GM23338 (cell line): Measurements from ENCODE around the gene PTPRR. TPM values are rescaled to one million over a fixed set of nuclear protein-coding genes. Genes with fewer than 3 reads are reported as not detected.

Experiments
- ATAC-seq: fragments of 200-7000 bp; cut with Tn5 transposase; 3 replicates; pipeline ENCODE4 v1.9.1; 2020
- DNase-seq: peaks from one replicate; pipeline ENCODE4 v3.0.0-alpha.2; 2015; ENCODE audit warnings: low spot score
- H2AFZ ChIP-seq: fragments of 200-600 bp; sonication (generic); 2 replicates; pipeline ENCODE4 v1.8.0; 2016; ENCODE audit warnings: antibody characterized with exemption, mild to moderate bottlenecking, moderate library complexity
- H3F3A ChIP-seq: fragments of 200-600 bp; sonication (generic); replicated peaks from 2 replicates; pipeline ENCODE4 v1.8.0; 2017; ENCODE audit warnings: antibody characterized with exemption, mixed run types, low read depth
- H3K27ac ChIP-seq: fragments of 200-600 bp; sonication (generic); 2 replicates; pipeline ENCODE4 v1.6.1; 2016; ENCODE audit warnings: low read depth
- H3K27me3 ChIP-seq: fragments of 200-600 bp; sonication (generic); 2 replicates; pipeline ENCODE4 v1.8.0; 2016; ENCODE audit warnings: mild to moderate bottlenecking, mixed run types, moderate library complexity; ENCODE audit not compliant: insufficient read depth
- H3K36me3 ChIP-seq: fragments of 200-600 bp; sonication (generic); 2 replicates; pipeline ENCODE4 v1.8.0; 2016; ENCODE audit warnings: mild to moderate bottlenecking; ENCODE audit not compliant: insufficient read depth
- H3K4me1 ChIP-seq: fragments of 200-600 bp; sonication (generic); 2 replicates; pipeline ENCODE4 v1.8.0; 2016; ENCODE audit warnings: mild to moderate bottlenecking, moderate library complexity; ENCODE audit not compliant: insufficient read depth
- H3K4me2 ChIP-seq: fragments of 200-600 bp; sonication (generic); 2 replicates; pipeline ENCODE4 v1.7.1; 2017; ENCODE audit warnings: mixed run types
- H3K4me3 ChIP-seq: fragments of 200-600 bp; sonication (generic); 2 replicates; pipeline ENCODE4 v1.6.1; 2016; ENCODE audit warnings: mixed run types
- H3K79me2 ChIP-seq: fragments of 200-600 bp; sonication (generic); replicated peaks from 2 replicates; pipeline ENCODE4 v1.8.0; 2017; ENCODE audit warnings: mild to moderate bottlenecking; ENCODE audit not compliant: insufficient read depth
- H3K9me2 ChIP-seq: fragments of 200-600 bp; sonication (generic); 2 replicates; pipeline ENCODE4 v1.8.0; 2017; ENCODE audit not compliant: insufficient read depth
- H4K20me1 ChIP-seq: fragments of 200-600 bp; sonication (generic); replicated peaks from 2 replicates; pipeline ENCODE4 v1.8.0; 2017; ENCODE audit warnings: mild to moderate bottlenecking; ENCODE audit not compliant: insufficient read depth
- H3K27ac Mint-ChIP-seq: 2 replicates; pipeline ENCODE4 v1.8.0; 2020; ENCODE audit warnings: inconsistent platforms, mild to moderate bottlenecking, moderate library complexity, mixed read lengths
- H3K27me3 Mint-ChIP-seq: 3 replicates; pipeline ENCODE4 v1.8.0; 2022; ENCODE audit warnings: low read depth, mild to moderate bottlenecking, moderate library complexity, mixed read lengths, inconsistent platforms; ENCODE audit not compliant: insufficient read depth, poor library complexity
- H3K36me3 Mint-ChIP-seq: 3 replicates; pipeline ENCODE4 v1.8.0; 2021; ENCODE audit warnings: low read depth, mild to moderate bottlenecking, inconsistent platforms, moderate library complexity, mixed read lengths
- H3K4me1 Mint-ChIP-seq: 3 replicates; pipeline ENCODE4 v1.8.0; 2020; ENCODE audit warnings: mild to moderate bottlenecking, inconsistent platforms, mixed read lengths
- H3K4me3 Mint-ChIP-seq: 3 replicates; pipeline ENCODE4 v1.8.0; 2021; ENCODE audit warnings: moderate library complexity, mild to moderate bottlenecking, inconsistent platforms, mixed read lengths
- H3K9me3 Mint-ChIP-seq: 3 replicates; pipeline ENCODE4 v1.8.0; 2020; ENCODE audit warnings: moderate library complexity, mild to moderate bottlenecking, inconsistent platforms, mixed read lengths
- ETS1 ChIP-seq: IDR thresholded peaks from 2 replicates; pipeline ENCODE4 v1.6.1; 2016; ENCODE audit warnings: antibody characterized with exemption
- JUNB ChIP-seq: IDR thresholded peaks from one replicate; pipeline ENCODE4 v1.6.1; 2016; ENCODE audit warnings: antibody characterized with exemption; ENCODE audit not compliant: unreplicated experiment
- REST ChIP-seq: IDR thresholded peaks from one replicate; pipeline ENCODE4 v1.6.1; 2018; ENCODE audit warnings: antibody characterized with exemption; ENCODE audit not compliant: unreplicated experiment
- ZNF462 ChIP-seq: fragments of 250-450 bp; sonication (Bioruptor Pico); IDR thresholded peaks from 2 replicates; pipeline ENCODE4 v1.5.0; 2020; ENCODE audit warnings: mild to moderate bottlenecking, moderate library complexity
- polyA plus RNA-seq: library from polyadenylated mRNA; unstranded; fragments of >200 nt; fragmentation: Nextera tagmentation; extraction: Ambion mirVana; gene quantifications from 2 replicates; pipeline ENCODE4 v1.2.1, GENCODE V29; 2016
- total RNA-seq: library from RNA; depleted of rRNA; stranded (reverse); fragments of >200 nt; shearing (Covaris generic); gene quantifications from 2 replicates; pipeline ENCODE4 v1.2.3, GENCODE V29; 2014

PTPRR gene
- total and polyA plus RNA-seq, 2 experiments from 2014 or later, result 0.26 to 0.76 TPM

- Histone ChIP-seq H3K36me3 (no peaks in the 10 kb centered on the region), H3K79me2 (no peaks in the 10 kb centered on the region), H4K20me1 (no peaks in the 10 kb centered on the region), H3K4me3 (peak overlapping the region; percentile 72), H3K4me1 (peaks cover 20% of the 10 kb centered on the region), H2AFZ (peak overlapping the region; percentile 90), H3F3A (no peaks in the 10 kb centered on the region), H3K9me2 (no peaks in the 10 kb centered on the region), H3K4me2 (peak overlapping the region; percentile 87), H3K27ac (no peak overlapping the region), H3K27me3 (peaks cover 38% of the 10 kb centered on the region)
- Mint-ChIP-seq H3K9me3 (peaks cover 6% of the 10 kb centered on the region; the same call in 2 of the 3 replicates), H3K27me3 (peaks cover 20% of the 10 kb centered on the region), H3K27ac (no peak overlapping the region), H3K36me3 (no peaks in the 10 kb centered on the region; the same call in 2 of the 3 replicates), H3K4me3 (peak overlapping the region; percentile 82), H3K4me1 (peaks cover 17% of the 10 kb centered on the region)
- ATAC-seq (peak; percentile 20), DNase-seq (no peak)
- TF ChIP-seq REST, result no peak
- no peak for TF ChIP-seq ETS1
- no peak for TF ChIP-seq ZNF462 (CRISPR knock-in tag)
- TF ChIP-seq JUNB, result no peak
Observed at GRCh38 chr12:70609203-70609602, 311.3 kb downstream of the PTPRR start.
